HG03460 (cell line): ENCODE results near the gene F2RL3.

Experiments
- ATAC-seq: cut with Tn5 transposase; IDR thresholded peaks from one replicate; pipeline ENCODE4 v1.9.1; 2021; ENCODE audit not compliant: unreplicated experiment

The F2RL3 gene

GRCh38 chr19:16888629-16889365 lies at the start of gene F2RL3:
TSS of gene F2RL3 (plus strand) at chr19:16888999. CDS start at chr19:16889190, 191 bp downstream.
- ATAC-seq: no peak

DNA sequence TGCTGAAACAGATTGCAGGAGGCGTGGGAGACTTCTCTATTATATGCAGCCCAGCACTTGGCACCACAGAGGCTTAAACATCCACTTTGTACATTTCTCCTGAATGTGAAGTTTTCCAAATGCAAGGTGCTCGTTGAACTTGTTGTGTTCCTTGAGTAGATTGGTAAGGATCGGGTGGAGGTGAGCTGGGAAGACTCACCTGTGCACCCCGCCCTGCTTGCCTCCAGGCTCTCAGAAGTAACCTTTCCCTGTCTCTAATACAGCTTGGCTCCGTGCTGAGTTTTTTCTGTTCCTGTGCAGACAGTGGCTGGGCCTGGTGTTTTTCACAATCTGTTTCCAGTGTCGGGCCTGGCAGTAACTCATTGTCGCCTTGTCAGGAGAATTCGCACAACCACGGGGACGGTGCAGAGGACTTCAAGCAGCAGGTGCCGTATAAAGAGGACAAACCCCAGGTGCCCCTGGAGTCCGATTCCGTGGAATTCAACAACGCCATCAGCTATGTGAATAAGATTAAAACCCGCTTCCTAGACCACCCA lies 47.3 kb upstream of the F2RL3 start:
- no peak for ATAC-seq

GRCh38 chr19:16846901-16847300 lies 41.9 kb upstream of the F2RL3 start:
- no peak for ATAC-seq

GRCh38 chr19:16847430-16847829 lies 41.4 kb upstream of the F2RL3 start:
- ATAC-seq: no peak

DNA sequence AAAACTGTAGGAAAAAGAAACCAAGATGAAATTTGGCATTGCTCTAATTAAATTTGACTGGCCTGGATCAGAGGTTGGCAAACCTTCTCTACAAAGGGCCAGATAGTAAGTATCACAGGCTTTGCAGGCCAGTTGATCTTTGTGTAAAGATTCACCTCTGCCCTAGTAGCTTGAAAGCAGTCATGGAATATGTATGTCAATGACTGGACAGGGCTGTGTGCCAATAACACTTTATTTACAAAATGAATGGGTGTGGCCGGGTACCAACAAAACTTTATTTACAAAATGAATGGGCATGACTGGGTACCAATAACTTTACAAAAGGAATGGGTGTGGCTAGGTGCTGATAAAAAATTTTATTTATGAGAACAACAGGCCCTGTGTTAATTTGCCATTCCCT lies 39.6 kb upstream of the F2RL3 start:
- no peak for ATAC-seq

DNA sequence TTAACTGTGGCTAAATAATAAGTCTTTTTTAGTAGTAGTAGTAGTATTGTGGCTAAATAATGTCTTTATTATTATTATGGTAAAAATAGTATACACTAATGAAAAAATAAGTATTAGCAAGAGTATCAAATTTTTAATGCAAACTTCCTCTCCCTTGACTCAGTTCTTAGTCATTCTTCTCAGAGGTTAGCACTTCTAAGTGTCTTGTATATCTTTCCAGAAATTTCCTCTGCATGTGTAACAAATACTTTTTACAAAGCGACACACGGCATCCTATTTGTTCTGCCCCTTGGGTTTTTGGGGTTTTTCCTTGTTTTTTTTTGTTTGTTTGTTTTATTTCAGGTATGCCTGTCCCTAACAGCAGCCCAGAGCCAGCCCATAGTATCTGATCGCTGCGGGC lies 38.7 kb upstream of the F2RL3 start:
- no peak for ATAC-seq

GRCh38 chr19:16851031-16851712 lies 37.6 kb upstream of the F2RL3 start:
- ATAC-seq: no peak

DNA sequence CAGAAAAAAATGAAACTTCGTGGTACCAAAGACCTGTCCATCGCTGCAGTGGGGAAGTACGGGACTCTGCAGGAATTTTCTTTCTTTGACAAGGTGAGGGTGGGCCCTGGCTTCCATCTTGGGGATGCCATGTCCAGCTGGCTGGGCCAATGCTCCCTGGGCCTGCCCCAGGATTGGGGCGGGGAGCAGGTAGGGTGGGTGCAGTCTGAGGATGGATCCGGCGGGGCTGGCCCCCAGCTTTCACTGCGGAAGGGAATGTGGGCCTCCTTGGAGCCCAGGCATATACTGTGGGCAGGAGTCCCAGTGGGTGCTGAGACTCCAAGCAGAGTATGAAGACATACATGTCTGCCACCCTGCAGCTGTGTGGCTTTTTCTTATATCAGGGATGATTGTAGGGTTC lies 35.7 kb upstream of the F2RL3 start:
- ATAC-seq: no peak

- ATAC-seq: no peak
Measured at GRCh38 chr19:16856091-16856490, 32.7 kb upstream of the F2RL3 start.

DNA sequence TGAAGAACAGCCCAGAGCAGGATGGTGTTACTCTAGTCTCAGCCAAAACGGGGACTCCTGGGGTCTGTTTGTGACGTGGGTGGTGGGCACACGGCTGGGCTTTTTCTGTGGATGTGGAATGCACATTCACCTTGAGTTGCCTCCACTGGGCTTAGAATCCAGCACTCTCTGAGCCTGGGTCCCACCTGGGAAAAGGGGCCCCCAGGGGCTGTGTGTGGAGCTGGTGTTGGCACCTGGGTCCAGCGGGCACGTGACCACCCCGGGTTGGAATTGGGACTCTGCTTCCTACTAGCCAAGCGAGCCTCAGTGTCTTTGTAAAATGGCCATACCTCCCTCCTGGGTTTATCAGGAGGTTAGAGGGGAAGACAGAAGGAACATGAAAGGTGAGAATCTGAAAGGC lies 29.2 kb upstream of the F2RL3 start:
- ATAC-seq: no peak

- ATAC-seq: no peak
Measured at GRCh38 chr19:16860118-16860517, 28.7 kb upstream of the F2RL3 start.

- ATAC-seq: no peak
Measured at GRCh38 chr19:16861011-16861410, 27.8 kb upstream of the F2RL3 start.

DNA sequence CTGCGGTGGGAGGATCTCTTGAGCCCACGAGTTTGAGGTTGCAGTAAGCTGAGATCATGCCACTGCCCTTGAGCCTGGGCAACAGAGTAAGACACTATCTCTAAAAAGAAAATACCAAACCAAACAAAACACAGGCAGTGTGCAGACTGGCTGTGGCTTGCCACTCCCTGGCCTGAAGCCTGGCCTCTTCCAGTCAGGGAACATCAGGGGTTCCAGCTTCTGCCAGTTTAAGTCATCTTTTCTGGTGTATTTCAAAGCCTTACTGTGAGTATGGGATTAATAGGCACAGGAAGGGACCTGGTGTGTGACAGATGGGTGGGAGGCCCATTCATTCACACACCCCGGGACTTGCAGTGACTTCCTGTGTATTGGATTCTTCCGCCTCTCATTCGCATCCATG lies 27.0 kb upstream of the F2RL3 start:
- no peak for ATAC-seq

GRCh38 chr19:16862826-16863415 lies 25.9 kb upstream of the F2RL3 start:
- no peak for ATAC-seq

DNA sequence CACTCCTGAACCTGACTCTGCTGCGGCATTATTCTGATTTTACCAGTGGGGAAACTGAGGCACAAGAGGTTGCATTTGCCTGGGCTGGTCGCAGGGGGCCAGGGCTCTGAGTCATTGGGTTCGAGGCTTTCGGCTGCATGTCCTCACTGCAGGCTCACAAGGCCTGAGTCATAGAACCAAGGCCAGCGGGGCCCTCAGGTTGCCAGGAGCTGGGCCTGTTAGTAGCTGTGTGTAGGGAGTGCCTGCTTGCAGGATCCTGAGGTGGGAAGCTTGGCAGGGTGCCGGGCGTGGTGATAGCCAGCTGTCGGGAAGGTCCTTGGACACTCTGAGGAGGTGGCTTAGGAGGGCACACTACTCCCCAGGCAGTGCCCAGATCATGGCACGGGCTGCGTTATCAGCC lies 21.6 kb upstream of the F2RL3 start:
- no peak for ATAC-seq

DNA sequence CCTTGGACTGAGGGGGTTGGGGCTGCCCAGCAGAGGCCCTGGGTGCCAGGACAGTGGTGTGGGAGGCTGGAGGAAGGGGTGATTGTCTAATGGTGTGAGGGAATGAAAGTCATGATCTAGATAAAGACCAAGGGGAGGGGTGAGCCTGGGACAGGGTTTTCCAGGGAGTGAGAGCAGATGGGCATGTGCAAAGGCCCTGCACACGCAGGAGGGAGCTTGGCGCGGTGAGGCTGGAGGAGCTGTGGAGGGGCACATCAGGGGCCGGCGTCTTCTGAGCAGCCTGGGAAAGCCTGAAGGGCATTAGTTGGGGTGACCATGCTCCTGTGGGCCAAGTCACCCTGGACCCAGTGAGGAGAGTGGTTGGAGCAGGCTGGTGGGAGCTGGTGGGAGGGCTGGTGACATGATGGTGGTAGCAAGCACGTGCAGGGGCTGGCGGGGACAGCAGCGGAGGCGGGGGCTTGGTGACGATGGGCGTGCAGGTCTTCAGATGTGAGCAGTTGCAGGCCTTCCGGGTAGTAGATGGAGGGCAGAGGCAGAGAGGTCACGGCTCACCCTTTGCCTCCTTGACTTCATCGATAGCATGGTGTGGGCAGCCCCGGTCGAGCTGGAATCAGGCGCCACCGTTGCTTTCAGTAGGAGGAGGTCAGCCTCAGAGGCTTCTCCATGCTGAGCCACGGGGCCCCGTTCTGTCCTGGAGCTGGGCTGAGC lies 20.2 kb upstream of the F2RL3 start:
- ATAC-seq: no peak

GRCh38 chr19:16869331-16869972 lies 19.3 kb upstream of the F2RL3 start:
- ATAC-seq: no peak

DNA sequence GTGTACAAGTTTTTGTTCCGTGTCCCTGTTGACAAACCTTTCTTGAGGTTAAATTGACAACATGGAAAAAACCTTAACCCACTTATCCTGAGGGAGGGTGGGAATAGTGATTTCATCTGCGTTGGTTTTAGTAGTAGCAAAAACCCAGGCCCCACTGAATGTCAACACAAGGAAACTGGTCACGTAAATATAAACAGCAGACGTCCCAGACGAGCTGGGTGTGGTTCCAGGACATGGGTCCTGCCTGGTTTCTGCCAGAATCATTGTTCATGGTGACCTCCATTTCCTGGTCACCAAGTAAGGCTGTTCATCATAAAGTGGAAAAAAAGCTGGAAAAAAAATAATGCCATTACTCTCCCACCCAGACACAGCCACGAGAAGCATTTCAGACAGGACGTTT lies 16.9 kb upstream of the F2RL3 start:
- ATAC-seq: no peak

DNA sequence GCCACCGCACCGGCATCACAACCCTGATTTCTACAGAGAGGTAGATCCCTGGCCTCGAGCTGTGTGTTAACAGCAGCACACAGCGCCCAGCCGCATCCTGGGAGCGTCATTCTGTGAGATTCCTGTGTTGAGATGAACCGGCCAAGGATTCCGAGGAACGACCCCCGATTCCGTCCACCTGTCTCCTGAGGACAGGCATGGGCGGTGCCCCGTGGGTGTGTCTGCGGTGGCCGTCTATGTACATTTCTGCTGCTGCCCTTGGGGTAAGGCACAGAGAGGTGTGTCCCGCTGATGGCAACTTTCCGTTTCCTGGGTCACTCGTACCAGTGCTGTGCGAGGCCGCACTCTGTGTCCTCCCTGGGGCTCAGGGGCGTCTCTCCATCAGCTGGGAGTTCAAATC lies 16.1 kb upstream of the F2RL3 start:
- ATAC-seq: no peak

- no peak for ATAC-seq
Measured at GRCh38 chr19:16873594-16873993, 15.2 kb upstream of the F2RL3 start.
